Measurements from ENCODE around the gene DCST1.
A peak's percentile ranks its signal among the peaks of the same experiment; 100 is the strongest.

The DCST1 gene

DNA sequence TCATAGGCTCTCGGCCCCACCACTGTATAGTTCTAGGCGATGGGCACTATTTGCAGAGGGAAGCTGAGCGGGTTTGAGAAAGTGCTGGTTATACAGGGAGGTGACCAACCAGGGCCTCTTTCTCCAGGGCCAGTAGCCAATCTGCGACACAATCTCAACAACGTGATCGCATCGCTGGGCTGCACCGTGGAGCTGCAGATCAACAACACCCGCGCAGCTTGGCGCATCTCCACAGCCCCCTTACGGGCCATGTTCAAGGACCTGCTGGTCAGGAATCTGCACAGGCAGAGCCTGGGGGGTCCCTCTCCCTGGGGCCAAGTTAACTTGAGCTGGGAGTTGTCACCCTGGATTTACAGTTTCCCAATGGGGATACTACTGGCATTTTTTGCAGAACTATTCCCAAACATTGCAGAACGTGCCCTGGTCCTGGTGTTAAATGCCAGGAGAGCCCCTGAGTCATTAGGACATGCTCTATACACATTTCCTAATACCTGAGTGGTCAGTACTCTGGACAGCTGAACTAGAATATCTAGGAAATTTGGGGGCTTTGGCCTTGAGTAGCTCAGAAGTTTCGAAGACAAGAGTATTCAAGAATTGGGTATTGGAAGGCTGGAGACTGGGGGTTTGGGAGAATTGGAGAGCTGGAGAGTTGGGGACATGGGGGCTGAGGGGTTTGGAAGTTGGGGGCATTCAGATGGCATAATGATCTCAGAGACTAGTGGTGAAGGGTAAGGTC, 6.9 kb downstream of the DCST1 start:
- DNase-seq (ENCODE audit: low spot score): no peak
- TF ChIP-seq, protein P1, sequence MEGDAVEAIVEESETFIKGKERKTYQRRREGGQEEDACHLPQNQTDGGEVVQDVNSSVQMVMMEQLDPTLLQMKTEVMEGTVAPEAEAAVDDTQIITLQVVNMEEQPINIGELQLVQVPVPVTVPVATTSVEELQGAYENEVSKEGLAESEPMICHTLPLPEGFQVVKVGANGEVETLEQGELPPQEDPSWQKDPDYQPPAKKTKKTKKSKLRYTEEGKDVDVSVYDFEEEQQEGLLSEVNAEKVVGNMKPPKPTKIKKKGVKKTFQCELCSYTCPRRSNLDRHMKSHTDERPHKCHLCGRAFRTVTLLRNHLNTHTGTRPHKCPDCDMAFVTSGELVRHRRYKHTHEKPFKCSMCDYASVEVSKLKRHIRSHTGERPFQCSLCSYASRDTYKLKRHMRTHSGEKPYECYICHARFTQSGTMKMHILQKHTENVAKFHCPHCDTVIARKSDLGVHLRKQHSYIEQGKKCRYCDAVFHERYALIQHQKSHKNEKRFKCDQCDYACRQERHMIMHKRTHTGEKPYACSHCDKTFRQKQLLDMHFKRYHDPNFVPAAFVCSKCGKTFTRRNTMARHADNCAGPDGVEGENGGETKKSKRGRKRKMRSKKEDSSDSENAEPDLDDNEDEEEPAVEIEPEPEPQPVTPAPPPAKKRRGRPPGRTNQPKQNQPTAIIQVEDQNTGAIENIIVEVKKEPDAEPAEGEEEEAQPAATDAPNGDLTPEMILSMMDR (IDR thresholded peaks at IDR 0.05; ENCODE audit: extremely low read depth, insufficient read depth, missing control alignments): no peak
- in situ Hi-C loops (cut with MboI; ENCODE audit: low pct_unique_long_range_greater_than_20kb, low sequenced_read_pairs, unreplicated experiment): no loop called here

DNA sequence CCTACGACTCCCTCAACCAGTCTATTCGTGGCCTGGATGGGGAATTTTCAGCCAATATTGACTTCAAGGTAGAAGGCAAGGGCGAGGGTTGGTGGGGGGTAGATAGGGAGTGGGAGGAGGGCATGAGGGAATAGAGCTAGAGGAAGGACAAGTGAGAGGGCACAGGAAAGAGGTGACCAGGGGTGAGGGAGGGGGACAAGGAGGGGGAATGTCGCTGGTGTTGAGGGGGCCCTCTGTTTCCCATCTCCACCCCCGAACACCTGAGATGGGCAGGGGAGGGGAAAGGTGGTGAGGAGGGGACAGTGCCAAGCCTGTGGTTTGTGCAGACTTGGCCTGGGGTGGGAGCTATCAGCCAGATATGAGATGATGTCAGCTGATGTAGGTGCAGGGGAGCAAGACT, 9.2 kb downstream of the DCST1 start:
- no peak for DNase-seq (ENCODE audit: low spot score)
- in situ Hi-C loops (cut with MboI; ENCODE audit: low pct_unique_long_range_greater_than_20kb, low sequenced_read_pairs, unreplicated experiment): no loop called here
- TF ChIP-seq, protein P1 (IDR thresholded peaks at IDR 0.05; ENCODE audit: extremely low read depth, insufficient read depth, missing control alignments): no peak

DNA sequence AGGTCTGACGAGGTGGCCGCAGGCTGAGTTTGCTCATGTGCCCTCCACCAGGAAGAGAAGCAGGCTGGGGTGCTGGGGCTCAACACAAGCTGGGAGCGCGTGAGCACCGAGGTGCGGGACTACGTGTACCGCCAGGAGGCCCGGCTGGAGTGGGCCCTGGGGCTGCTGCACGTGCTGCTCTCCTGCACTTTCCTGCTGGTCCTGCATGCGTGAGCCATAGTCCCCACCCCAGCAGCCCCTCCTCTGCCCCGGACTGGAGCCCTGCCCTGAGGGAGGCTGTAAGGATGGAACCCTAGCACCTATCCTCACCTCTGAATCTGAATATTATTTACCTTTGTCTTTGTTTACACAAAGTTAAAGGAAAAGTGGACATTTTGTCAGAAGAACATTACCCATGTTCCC, 9.7 kb downstream of the DCST1 start:
- TF ChIP-seq, protein P1 (IDR thresholded peaks at IDR 0.05; ENCODE audit: extremely low read depth, insufficient read depth, missing control alignments): no peak
- DNase-seq (ENCODE audit: low spot score): no peak

DNA sequence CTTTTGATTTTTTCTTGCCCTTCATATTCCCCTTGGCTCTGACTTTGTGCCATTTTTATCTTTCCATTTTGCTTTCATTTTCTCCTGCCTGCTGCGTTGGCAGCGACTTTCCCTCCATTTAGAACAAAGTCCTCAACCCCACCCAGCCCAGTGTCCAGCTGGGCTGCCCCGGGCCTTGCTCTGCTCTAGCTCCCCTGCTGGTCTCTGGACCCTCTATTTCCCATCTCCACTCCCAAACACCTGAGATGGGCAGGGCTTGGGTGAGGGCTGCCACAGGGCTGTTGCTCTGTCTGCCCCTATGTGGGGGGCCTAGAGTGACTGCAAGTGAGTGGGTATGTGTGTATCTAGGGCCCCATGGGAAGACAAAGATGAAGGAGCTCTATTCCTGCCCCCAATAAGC, 10.2 kb downstream of the DCST1 start:
- in situ Hi-C loops (cut with MboI; ENCODE audit: low pct_unique_long_range_greater_than_20kb, low sequenced_read_pairs, unreplicated experiment): no loop called here
- DNase-seq (ENCODE audit: low spot score): no peak
- TF ChIP-seq, protein P1 (IDR thresholded peaks at IDR 0.05; ENCODE audit: extremely low read depth, insufficient read depth, missing control alignments): no peak

More for the DNA sequence above, 9.7 kb downstream of the DCST1 start:
- in situ Hi-C loops (cut with MboI; ENCODE audit: low pct_unique_long_range_greater_than_20kb, low sequenced_read_pairs, unreplicated experiment): no loop called here

DNA sequence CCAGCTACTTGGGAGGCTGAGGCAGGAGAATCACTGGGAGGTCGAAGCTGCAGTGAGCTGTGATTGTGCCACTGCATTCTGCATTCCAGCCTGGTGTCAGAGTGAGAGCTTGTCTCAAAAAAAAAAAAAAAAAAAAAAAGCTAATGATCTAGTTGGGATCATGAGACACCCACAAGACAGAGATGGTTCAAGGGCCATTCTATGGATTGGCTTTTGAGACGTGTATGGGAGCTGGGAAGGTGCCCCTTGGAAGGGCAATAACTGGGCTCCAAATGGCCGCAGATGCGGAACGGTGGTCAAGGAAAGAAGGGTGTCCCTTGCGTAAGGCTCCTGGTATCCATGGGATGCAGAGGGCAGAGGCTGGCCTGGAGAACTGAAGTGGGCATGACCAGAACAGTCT, 10.7 kb downstream of the DCST1 start:
- TF ChIP-seq, protein P1 (IDR thresholded peaks at IDR 0.05; ENCODE audit: extremely low read depth, insufficient read depth, missing control alignments): no peak
- in situ Hi-C loops (cut with MboI; ENCODE audit: low pct_unique_long_range_greater_than_20kb, low sequenced_read_pairs, unreplicated experiment): no loop called here
- DNase-seq (ENCODE audit: low spot score): no peak

DNA sequence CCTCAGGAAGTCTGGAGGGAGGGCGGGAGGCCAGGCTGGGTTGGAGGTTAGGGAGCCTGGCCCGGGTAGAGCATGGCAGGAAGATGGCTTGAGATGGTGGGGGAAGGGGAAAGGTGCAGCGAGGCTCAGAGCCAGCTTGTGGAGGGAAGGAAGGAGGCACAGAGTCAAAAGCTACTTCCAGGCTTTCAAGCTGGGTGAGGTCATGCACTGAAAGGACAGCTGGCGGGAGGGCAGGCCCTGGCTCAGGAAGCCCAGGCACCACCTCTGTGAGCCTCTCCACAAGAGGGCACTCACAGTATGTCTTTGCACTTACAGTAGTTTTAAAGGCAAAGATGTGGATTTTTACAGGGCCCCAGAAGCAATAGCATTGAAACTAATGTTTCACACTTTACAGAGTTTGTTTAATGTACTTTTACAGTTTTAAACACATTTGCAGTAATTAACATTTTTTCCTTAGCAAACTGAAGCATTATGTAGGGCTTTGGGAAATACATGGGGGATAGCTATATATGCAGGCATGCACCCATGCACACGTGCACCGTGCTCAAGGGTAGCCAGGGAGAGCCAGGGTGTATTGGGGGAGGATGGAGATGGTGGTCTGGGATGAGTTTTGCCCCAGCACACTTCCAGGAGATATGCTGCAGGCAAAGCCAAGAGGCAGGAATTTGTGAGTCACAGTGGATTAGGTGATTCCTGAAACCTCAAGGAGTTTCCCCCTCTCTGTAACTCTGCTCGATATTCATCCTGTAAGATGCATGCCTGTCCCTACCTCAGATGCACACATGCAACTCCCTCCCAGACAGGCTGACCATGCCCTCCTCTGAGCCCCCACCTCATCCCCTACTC, 11.4 kb downstream of the DCST1 start:
- in situ Hi-C loops (cut with MboI; ENCODE audit: low pct_unique_long_range_greater_than_20kb, low sequenced_read_pairs, unreplicated experiment): no loop called here
- peak; percentile 83 for DNase-seq (ENCODE audit: low spot score)
- TF ChIP-seq, protein P1 (IDR thresholded peaks at IDR 0.05; ENCODE audit: extremely low read depth, insufficient read depth, missing control alignments): peak; percentile 75
